ENCODE results near the gene AFF3.

DNA sequence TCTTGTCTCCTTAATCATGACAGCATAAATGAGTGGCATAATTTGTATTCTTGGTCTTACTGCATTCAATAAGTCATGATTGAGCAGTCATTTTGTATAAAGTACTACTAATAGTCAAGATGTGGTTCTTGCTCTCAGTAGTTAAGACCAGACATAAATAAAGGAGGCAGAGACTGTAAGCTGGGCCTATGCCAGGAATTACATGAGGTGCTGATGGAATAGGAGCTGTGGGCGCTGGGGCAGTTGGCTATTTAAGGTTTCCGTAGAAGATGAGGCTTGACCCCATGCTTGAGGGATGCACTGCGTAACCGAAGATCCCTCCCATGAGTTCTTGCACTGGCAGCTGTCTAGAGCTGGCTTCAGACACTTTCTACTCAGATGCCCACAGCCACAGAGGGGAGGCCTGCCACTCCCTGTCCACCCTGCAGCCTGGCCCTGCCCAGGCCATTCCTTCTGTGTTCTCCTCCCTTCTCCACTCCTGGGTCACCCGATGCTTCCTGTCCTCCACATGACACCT is 501.7 kb downstream of the AFF3 start:
- TF ChIP-seq CTCF (conservative IDR thresholded peaks at IDR 0.05 in 1 of 2, IDR thresholded peaks at IDR 0.05 in 1 of 2; ENCODE audit: low read depth in 1 of 2, low read length in 2 of 2) (no peak), EZH2 (IDR thresholded peaks at IDR 0.05; ENCODE audit: low read length, missing control alignments) (no peak)

Data from fibroblast of lung (primary cell).